GM19468 (cell line): ENCODE data around the gene VEGFB.

Source experiments
- ATAC-seq: cut with Tn5 transposase; IDR thresholded peaks from one replicate; pipeline ENCODE4 v1.9.1; 2021; ENCODE audit warnings: mild to moderate bottlenecking, moderate library complexity, moderate number of reproducible peaks; ENCODE audit not compliant: unreplicated experiment; ENCODE audit errors: extremely low read depth

VEGFB gene

GRCh38 chr11:64258356-64258755 lies 24.0 kb downstream of the VEGFB start:
- ATAC-seq: no peak

DNA sequence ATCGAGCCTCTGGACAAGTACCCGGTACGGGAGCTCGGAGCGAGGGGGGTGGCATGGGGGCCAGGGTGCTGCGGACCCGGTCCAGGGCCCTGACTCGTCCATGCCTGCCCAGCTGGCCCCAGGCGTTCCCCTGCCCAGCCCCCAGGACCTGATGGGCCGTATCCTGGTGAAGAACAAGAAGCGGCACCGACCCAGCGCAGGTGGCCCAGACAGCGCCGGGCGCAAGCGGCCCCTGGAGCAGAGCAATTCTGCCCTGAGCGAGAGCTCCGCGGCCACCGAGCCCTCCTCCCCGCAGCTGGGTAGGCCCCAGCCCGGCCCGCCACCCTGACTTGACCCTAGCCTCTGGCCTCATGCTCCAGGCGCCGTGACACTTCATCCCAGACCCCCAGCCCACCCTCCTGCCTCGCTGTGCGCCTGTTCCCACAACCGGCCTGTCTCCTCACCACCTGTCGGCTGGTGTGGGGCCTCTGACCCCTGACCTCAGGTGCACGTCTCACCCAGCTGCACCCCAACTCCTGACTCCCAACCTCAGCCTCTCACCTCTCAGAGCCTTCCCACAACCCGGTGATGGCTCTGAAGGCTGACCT lies 24.7 kb downstream of the VEGFB start:
- no peak for ATAC-seq

- no peak for ATAC-seq
These were observed 25.2 kb downstream of the VEGFB start for GRCh38 chr11:64259533-64260067.

- ATAC-seq: no peak
These were observed 25.8 kb downstream of the VEGFB start for GRCh38 chr11:64260147-64260708.

DNA sequence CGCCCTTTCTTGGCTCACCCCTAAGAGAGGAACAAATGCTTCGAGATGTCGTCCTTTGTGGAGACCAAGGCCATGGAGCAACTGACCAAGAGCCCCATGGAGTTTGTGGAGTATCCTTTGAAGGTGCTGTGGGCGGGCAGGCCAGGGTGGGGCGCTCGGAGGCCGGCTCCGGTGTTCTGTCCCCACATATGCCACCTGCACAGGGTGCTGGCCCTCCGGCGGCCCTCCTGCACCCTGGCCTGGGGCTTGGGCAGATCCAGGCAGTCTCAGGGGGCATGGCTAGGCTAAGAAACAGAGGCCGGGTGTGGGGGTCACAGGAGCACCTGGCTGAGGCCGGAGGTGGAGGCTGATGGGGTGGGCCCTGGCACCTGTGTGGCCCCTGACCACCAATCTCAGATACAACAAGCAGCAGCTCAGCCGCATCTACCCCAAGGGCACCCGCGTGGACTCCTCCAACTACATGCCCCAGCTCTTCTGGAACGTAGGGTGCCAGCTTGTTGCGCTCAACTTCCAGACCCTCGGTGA lies 27.2 kb downstream of the VEGFB start:
- ATAC-seq: no peak

DNA sequence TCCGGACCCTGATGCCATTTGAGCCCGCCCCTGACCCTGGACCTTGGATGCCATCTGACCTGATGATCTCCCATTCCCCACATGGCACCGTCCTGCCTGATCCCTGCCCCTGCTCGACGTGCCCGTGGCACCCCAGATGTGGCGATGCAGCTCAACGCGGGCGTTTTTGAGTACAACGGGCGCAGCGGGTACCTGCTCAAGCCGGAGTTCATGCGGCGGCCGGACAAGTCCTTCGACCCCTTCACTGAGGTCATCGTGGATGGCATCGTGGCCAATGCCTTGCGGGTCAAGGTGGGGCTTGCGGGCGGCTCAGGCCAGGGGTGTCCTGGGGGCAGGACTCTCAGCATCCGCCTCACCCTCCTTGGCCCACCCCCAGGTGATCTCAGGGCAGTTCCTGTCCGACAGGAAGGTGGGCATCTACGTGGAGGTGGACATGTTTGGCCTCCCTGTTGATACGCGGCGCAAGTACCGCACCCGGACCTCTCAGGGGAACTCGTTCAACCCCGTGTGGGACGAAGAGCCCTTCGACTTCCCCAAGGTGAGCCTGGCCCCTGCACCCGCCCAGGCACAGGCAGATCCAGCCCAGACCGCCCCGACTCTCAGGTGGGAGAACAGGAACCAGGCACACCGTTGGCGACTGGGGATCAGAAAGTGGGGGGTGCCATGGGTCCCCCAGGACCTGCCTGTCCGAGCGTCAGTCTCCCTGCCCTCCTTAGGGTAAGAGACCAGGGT lies 28.1 kb downstream of the VEGFB start:
- ATAC-seq: no peak

DNA sequence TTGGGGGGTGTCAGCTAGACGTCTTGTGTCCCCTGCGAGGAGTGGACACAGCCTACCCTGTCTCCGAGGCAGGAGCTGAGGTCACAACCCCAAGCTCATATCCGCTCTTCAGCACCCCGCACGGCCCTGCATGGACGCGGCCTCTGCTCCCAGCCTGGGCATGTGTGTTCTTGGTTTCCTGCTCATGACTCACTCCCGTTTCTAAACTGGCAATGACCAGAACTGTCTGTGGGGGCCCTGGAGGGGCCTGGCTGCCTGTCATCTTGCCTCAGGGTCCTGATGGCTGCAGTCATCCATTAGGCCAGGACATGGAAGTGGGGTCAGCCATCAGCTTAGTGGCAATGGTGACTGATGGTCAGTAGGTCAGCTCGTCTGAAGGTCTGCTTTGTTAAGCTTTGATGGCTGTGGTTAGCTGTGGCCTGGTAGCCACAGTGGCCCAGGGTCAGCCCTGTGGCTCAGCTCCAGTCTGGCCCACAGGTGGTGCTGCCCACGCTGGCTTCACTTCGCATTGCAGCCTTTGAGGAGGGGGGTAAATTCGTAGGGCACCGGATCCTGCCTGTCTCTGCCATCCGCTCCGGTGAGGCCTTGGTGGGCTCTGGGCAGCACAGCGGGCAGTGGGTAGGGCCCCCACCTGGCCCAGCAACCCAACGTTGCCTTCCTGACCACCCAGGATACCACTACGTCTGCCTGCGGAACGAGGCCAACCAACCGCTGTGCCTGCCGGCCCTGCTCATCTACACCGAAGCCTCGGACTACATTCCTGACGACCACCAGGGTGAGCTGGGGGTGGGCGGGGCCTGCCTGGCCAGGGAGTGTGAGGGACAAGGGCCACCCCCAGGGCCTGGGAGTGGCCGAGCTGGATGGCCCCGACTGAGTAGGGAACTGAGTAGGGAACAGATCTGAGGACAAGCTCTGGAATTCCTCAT lies 28.9 kb downstream of the VEGFB start:
- ATAC-seq: no peak

DNA sequence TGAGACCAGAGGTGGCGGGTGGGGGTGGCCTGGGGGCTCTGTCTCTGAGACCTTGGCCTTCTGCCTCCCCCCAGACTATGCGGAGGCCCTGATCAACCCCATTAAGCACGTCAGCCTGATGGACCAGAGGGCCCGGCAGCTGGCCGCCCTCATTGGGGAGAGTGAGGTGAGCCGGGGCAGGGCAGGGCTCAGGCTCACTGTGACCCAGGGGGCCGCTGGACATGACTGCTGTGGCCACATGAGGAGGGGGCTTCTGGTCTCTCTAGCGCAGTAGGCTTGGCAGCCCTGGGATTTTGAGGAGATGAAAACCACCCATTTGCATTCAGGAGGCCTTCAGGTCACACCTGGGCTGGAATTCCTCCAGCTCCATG lies 29.5 kb downstream of the VEGFB start:
- ATAC-seq: no peak

DNA sequence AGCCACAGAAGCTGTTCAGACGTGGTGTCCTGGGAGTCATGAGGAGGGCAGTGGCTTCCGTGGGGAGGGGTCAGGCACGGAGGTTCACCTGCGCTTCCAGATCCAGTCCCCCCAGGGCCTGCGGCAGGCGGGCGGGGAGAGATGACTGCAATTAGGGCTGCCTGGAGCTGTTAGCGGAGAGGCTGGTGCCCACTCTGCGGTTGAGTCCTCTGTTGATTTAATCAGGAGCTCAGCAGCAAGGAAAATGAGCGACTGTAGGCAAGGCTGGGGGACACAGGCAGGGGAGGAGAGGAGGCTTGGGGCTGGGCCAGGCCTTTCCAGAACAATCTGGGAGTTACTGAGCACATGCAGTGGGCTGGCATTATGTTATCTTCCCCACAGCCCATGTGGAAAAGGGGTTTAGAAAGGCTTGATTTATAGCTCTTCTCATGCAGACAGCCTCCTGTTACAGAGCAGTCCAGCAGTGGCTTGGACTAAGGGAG lies 30.0 kb downstream of the VEGFB start:
- no peak for ATAC-seq

DNA sequence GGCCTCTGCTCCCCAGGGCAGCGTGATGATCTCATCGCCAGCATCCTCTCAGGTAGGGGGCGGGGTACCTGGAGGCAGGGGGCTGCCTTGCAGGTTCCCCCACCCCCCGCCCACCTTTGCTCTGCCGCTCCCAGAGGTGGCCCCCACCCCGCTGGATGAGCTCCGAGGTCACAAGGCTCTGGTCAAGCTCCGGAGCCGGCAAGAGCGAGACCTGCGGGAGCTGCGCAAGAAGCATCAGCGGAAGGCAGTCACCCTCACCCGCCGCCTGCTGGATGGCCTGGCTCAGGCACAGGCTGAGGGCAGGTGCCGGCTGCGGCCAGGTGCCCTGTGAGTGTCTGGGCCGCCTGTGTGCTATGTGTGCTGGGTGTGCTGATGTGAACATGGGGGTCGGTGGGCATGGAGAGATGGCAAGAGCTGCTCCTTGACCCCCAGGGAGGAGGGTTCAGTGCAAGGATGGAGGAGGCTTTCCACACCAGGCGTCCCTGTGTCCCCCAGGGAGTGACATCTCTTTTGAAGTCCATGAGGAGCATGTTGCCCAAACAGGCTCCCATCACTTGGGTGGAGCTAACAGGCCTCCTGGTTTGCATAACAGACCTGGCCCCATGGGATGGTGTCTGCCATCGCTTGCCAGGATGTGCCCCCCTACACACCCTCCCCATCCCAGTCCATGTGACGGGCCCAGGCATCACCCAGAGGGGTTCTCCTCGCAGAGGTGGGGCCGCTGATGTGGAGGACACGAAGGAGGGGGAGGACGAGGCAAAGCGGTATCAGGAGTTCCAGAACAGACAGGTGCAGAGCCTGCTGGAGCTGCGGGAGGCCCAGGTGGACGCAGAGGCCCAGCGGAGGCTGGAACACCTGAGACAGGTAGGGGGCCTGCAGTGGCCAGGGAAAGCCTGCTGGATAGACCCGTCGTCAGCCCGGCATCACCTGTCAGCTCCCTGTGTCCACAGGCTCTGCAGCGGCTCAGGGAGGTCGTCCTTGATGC lies 31.1 kb downstream of the VEGFB start:
- ATAC-seq: no peak

GRCh38 chr11:64266339-64266738 lies 32.0 kb downstream of the VEGFB start:
- ATAC-seq: no peak

DNA sequence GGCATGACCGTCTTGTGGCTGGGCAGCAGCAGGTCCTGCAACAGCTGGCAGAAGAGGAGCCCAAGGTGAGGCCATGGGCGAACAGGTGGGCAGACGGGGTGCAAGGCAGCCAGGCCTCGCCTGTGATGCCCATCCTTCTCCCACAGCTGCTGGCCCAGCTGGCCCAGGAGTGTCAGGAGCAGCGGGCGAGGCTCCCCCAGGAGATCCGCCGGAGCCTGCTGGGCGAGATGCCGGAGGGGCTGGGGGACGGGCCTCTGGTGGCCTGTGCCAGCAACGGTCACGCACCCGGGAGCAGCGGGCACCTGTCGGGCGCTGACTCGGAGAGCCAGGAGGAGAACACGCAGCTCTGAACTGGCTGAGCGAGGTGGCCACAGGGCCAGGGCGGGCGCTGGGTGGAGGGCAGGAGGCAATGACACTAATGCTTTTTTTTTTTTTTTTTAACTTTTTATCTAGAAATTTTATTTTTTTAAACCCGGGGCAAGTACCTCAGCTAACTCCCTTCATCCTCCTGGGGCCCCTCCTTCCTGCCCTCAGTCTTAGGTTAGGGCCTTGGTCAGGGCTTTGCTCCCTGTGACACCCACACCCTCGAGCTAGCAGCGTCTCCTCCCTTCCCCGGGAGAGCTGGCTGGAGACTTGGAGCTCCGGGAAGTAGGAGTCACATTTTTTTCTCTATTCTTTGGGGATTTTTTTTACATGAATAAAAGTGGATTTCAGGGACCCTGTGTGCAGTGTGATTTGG lies 33.0 kb downstream of the VEGFB start:
- no peak for ATAC-seq

- no peak for ATAC-seq
These were observed 33.9 kb downstream of the VEGFB start for GRCh38 chr11:64268025-64268892.

GRCh38 chr11:64268893-64269539 lies 34.6 kb downstream of the VEGFB start:
- ATAC-seq: peak; percentile 0

DNA sequence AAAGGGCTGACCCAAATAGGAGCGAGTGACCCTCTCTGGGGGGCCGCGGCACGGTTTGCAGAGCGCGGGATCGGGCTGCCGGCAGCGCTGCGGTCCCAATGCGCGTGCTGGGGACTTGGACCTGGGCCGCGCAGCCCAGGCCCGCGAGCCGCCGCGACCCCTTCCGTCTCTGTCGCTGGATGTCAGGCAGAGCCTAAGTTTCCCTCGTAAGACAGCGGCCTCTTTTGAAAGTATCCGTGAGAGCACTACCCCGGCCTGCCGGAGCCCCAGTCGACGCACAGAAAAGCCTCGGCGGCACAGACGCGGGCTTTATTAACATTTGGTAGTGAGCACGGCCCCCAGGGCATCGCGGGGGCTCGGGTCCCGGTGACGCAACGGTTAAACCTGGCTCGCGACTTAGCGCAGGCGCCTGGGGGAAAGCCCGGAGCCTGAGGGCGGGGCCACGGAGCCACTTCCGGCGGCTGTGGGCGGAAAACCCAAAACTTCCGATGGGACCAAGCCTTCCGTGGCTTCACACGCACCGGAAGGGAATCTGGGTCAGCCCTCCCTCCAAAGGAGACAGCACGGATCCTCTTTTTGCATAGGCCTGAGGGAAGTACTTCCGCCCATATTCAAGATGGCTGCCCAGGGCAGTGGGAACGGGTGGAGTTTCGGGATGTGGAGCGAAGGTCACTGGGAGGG lies 35.3 kb downstream of the VEGFB start:
- peak; percentile 53 for ATAC-seq

DNA sequence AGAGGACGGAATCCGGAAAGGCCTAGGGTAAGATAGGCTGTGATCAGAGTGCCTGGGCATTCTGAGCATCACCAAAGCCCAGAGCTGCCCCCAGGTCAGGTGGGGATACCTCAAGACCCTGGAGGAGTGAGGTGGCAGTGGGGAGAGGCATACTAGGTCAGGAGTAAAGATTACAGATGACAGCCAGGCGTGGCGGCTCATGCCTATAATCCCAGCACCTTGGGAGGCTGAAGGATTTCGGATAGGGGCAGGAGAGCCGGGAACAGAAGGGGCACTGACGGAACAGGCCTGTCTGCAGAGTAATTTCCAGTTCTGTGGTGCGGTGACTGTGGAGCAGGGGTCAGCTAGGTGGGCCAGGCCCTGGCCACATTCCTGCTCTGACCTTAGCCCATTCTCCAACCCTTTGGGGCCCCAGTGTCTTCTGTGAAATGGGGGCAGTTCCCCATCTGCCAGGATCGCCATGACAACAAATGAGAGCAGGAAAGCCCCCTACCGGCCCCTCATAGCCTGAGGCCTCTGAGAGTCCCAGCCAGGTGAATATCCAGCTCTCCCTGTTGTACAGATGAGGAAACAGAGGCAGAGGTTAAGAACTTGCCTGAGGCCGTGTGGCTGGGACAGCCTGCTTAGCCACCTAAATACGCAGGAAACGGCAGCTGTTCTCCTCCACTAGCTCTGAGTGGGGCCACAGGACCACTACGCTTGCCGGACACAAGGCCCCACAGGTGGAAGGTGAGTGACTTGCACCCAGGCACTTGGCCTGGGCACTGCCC lies 40.8 kb downstream of the VEGFB start:
- no peak for ATAC-seq
